ENCODE data around the gene MADCAM1. TPM values are rescaled to one million over a fixed set of nuclear protein-coding genes. Genes with fewer than 3 reads are reported as not detected.
A peak's percentile ranks its signal among the peaks of the same experiment; 100 is the strongest.
"Not testable (repeated sequence)": the region's sequence is repeated elsewhere in the genome, so short reads cannot be mapped to it uniquely, and the experiment has no call there.

MADCAM1 gene
- total RNA-seq, 2 experiments from 2014 or later = 0.15 TPM; not detected in 1

DNA sequence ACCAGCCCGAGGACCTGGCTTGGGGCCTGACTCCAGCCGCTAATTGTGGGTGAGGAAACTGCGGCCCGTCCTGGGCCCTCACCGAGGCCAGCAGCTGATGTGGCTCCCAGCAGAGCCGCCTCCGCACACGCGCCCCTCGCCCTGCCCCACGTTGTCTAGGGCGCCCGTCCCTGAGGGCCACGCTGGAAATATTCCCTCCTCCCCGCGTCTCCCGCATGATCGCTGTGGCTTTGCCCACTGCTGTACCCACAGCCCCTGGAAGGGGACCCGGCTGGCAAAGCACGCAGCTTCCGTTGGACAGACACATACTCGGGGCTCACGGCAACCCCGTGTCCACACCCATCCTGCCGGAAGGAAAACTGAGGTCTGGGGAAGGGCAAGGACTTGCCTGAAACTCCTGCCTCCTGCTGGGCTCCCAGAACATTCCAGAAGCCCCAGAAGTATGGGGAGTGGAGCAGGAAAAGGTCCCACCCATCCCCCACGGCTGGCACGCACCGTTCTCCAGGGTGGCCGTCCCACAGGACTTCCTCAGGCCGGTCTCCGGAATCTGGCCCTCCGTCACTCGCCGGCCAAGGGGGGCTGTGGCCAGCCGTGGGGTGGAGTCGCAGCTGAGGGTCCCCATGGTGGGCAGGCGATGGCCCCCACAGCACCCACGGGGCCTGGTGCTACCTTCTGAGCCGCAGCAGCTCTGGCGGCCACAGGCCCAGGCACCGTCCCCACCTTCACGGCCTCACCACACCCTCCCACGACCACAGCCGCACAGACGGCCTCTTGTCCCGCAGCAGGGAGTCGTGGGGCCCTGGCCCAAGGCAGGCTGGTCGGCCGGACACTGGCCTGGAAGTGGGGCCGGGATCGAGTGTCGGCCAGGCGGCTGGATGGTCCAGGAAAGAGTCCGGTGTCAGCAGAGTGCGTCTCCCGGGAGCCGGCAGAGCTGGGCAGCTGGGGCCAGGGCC is 21.9 kb upstream of the MADCAM1 start:
- POLR2A ChIA-PET = no interaction called here

DNA sequence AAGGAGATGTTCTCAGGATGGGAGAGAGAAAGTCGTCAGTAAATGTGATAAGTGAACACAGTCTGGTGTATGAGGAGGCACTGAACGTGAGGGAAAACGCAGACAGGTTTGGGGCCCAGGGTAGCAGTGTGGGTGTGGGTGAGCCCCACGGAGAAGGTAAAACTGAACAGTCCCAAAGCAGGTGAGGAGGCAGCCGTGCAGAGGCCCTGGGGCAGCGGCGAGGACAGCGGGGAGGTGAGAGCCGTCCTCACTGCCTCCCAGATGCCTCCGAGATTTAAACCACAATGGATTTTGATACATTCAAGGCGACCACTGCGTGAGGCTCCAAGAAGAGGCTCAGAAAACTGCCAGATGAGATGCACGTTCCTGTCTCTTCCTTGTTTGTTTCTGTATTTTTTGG is 20.9 kb upstream of the MADCAM1 start:
- H3K27me3 Mint-ChIP-seq = no peaks in the 10 kb centered on the region
- peaks cover 6% of the 10 kb centered on the region for H3K36me3 Mint-ChIP-seq (ENCODE audit: low read depth)
- no peak overlapping the region for H3K4me3 Mint-ChIP-seq
- no peak for DNase-seq
- no peak overlapping the region for H3K27ac Mint-ChIP-seq
- H3K4me1 Mint-ChIP-seq = peaks cover 5% of the 10 kb centered on the region
- CTCF ChIA-PET = no interaction called here
- H3K9me3 Mint-ChIP-seq = peaks cover 2% of the 10 kb centered on the region
- POLR2A ChIA-PET = no interaction called here

More for the DNA sequence above, 21.9 kb upstream of the MADCAM1 start:
- Mint-ChIP-seq H3K4me3 (no peak overlapping the region), H3K27me3 (no peaks in the 10 kb centered on the region), H3K9me3 (no peaks in the 10 kb centered on the region), H3K4me1 (no peaks in the 10 kb centered on the region), H3K27ac (no peak overlapping the region), H3K36me3 (ENCODE audit: low read depth) (no peaks in the 10 kb centered on the region)
- CTCF ChIA-PET = no interaction called here
- no peak for DNase-seq

DNA sequence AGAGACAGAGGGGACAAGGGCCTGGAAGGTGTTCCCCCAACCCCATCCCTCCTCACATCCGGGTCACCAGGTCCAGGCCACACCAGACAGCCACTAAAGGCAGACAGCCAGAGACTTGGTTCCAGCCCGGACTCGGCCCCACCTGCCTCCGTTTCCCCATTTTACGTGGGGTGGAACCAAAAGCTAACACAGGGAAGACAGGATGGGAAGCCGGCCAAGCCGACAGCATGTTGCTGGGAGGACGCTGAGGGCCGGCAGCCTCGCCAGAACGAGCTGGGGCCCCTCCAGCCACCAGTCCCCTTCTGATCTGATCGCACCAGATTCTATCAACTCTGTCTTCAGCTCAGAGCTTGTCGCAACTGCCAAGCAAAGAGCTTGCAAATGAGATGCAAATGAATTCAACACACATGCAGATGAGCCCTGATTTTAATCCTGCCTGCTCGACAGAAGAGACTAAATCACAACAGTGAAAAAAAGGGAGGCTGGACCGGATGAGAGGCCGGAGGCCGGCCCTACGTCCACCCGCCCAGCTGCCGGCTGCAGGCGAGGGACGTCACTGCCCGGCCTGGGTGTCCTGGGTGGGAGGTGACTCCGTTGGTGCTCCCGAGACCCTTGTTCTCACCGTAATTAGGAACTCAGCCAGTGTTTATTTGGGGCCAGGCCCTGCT is 17.9 kb upstream of the MADCAM1 start:
- no peak overlapping the region for H3K27ac Mint-ChIP-seq
- no peak overlapping the region for H3K4me3 Mint-ChIP-seq
- peaks cover 10% of the 10 kb centered on the region for H3K4me1 Mint-ChIP-seq
- POLR2A ChIA-PET = no interaction called here
- no peak for DNase-seq
- peaks cover 12% of the 10 kb centered on the region for H3K36me3 Mint-ChIP-seq (ENCODE audit: low read depth)
- CTCF ChIA-PET = interaction anchor here (0.7 kb wide), 2 partner anchors 28 to 33 kb away, joined by 3 read pairs; no protein-coding TSS in a partner anchor
- H3K27me3 Mint-ChIP-seq = no peaks in the 10 kb centered on the region
- H3K9me3 Mint-ChIP-seq = peaks cover 13% of the 10 kb centered on the region

DNA sequence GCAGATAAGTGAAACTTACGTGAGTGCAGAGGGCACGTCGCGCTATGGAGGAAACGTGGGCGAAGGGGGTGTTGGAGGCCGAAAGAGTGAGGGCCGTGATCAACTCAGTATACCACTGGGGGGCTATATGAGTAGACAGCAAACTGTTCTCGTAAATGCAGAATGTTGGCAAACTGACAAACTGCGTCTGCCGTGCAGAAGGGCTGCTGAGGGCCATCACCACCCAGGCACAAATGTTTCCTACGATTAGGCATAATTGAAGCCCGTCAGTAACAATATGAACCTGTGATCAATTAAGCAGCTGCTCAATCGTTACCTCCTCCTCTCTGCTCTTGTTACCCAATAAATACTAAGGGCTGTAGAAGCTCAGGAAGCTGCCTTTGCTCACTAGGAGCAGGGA is 17.3 kb upstream of the MADCAM1 start:
- Mint-ChIP-seq H3K36me3 (ENCODE audit: low read depth) (peaks cover 13% of the 10 kb centered on the region), H3K27me3 (no peaks in the 10 kb centered on the region), H3K4me1 (peaks cover 10% of the 10 kb centered on the region), H3K27ac (no peak overlapping the region), H3K9me3 (peaks cover 13% of the 10 kb centered on the region), H3K4me3 (no peak overlapping the region)
- ChIA-PET POLR2A (no interaction called here), CTCF (interaction anchor here (0.7 kb wide), 1 partner anchor 28 kb away, joined by 3 read pairs; no protein-coding TSS in a partner anchor)
- no peak for DNase-seq

DNA sequence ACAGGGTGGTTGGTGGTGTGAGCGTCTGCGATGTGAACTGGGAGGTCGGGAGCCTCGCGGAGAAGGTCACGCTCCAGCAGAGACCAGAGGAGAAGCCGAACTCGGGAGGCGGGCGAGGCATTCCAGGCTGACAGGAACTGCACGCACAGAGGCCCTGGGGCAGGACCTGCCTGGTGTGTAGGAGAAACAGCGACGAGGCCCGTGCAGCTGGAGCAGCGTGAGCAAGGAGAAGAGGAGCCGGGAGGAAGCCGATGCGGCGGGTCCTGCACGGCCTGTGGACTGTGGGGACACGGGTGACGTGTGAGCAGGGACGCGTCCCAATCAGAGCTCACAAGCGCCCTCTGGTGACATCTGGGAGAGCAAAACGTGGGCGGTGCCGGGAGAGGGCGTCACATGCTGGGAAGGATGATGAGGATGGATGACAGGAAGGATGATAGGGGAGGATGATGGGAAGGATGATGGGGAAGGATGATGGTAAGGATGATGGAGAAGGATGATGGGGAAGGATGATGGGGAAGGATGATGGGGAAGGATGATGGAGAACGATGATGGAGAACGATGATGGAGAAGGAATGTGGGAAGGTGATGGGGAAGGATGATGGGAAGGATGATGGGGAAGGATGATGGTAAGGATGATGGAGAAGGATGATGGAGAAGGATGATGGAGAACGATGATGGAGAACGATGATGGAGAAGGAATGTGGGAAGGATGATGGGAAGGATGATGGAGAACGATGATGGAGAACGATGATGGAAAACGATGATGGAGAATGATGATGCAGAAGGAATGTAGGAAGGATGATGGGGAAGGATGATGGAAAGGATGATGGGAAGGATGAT is 16.1 kb upstream of the MADCAM1 start:
- ChIA-PET CTCF (interaction anchor here (0.5 to 0.6 kb wide), 2 partner anchors 132 to 1849 kb away, joined by 3 to 4 read pairs; no protein-coding TSS in a partner anchor), POLR2A (no interaction called here)
- H3K9me3 Mint-ChIP-seq = peaks cover 13% of the 10 kb centered on the region
- DNase-seq = peak; percentile 23
- H3K4me1 Mint-ChIP-seq = peaks cover 10% of the 10 kb centered on the region
- peaks cover 13% of the 10 kb centered on the region for H3K36me3 Mint-ChIP-seq (ENCODE audit: low read depth)
- H3K27ac Mint-ChIP-seq = peak overlapping the region; percentile 66
- H3K4me3 Mint-ChIP-seq = peak overlapping the region; percentile 38
- H3K27me3 Mint-ChIP-seq = no peaks in the 10 kb centered on the region

- H3K27me3 Mint-ChIP-seq, POLR2A ChIA-PET, DNase-seq, CTCF ChIA-PET: not testable (repeated sequence)
- Mint-ChIP-seq H3K4me3 (peak overlapping the region; percentile 38), H3K4me1 (peaks cover 10% of the 10 kb centered on the region), H3K36me3 (ENCODE audit: low read depth) (peaks cover 13% of the 10 kb centered on the region), H3K9me3 (peaks cover 13% of the 10 kb centered on the region), H3K27ac (peak overlapping the region; percentile 66)
Observed at GRCh38 chr19:481100-481499, 15.2 kb upstream of the MADCAM1 start.

DNA sequence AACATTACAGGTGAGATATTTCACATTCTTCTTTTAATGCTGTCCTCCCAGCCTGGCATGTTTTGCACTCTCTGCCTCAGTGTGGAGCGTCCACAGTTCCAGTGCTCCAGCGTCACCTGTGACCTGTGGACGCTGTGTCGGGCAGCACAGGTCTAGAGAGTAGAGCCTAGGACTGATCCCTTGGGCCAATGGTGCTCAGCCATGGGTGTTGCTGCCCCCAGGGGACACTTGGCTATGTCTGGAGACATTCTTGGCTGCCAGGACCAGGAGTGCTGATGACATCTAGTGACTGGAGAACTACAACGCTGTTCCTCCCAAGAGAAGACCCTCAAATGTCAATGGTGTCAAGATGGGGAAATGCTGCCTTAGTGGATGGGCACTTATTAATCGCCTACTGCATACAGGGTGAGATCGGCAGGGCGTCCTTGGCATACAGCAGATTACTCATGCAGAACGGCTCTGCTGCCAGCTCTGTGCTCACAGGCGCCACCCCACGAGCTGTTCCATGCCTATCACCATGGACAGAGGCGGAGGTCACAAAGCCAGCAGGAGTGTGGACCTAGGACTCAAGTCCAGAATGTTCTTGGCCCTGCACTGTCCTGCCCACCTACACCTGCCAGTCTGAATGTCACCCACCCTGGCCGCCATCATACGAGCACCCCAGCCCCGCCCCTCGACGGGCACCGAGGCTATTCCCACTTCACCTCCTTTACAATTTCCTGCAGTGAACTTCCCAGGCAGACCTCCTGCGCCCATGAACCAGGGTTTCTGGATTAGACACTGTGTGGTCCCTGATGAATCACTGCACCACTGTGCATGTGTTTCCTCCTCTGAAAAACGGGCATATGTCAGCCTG is 13.9 kb upstream of the MADCAM1 start:
- no peak overlapping the region for H3K4me3 Mint-ChIP-seq
- peaks cover 10% of the 10 kb centered on the region for H3K4me1 Mint-ChIP-seq
- H3K36me3 Mint-ChIP-seq (ENCODE audit: low read depth) = peaks cover 13% of the 10 kb centered on the region
- ChIA-PET POLR2A (no interaction called here), CTCF (no interaction called here)
- H3K9me3 Mint-ChIP-seq = peaks cover 13% of the 10 kb centered on the region
- peaks cover 5% of the 10 kb centered on the region for H3K27me3 Mint-ChIP-seq
- DNase-seq = no peak
- H3K27ac Mint-ChIP-seq = no peak overlapping the region

GRCh38 chr19:483332-484072 is 12.8 kb upstream of the MADCAM1 start:
- H3K9me3 Mint-ChIP-seq = peaks cover 15% of the 10 kb centered on the region
- ChIA-PET POLR2A (interaction anchor here (0.6 kb wide), 1 partner anchor 64 kb away, joined by 3 read pairs; no protein-coding TSS in a partner anchor), CTCF (no interaction called here)
- H3K4me3 Mint-ChIP-seq = no peak overlapping the region
- peaks cover 13% of the 10 kb centered on the region for H3K36me3 Mint-ChIP-seq (ENCODE audit: low read depth)
- peaks cover 5% of the 10 kb centered on the region for H3K27me3 Mint-ChIP-seq
- H3K4me1 Mint-ChIP-seq = peaks cover 15% of the 10 kb centered on the region
- no peak overlapping the region for H3K27ac Mint-ChIP-seq
- DNase-seq = no peak

DNA sequence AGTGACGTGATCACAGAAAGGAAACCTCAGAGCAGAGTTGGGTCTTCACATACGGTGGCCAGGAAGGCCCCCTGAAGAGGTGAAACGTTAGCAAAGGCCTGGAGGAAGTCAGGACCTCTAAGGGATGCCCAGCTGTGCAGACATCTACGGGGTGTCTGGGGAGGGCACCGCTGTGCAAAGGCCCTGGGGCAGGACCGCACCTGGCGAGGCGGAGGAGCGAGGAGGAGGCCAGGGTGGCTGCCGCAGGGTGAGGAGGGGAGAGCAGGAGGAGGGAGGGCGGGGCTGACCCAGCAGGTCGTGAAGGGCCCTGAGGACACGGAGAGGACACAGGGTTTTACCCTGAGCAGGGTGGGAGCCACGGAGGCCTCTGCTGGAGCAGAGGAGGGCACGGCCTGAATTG is 11.8 kb upstream of the MADCAM1 start:
- peaks cover 15% of the 10 kb centered on the region for H3K9me3 Mint-ChIP-seq
- H3K4me1 Mint-ChIP-seq = peaks cover 17% of the 10 kb centered on the region
- H3K36me3 Mint-ChIP-seq (ENCODE audit: low read depth) = peaks cover 13% of the 10 kb centered on the region
- H3K4me3 Mint-ChIP-seq = no peak overlapping the region
- ChIA-PET POLR2A (interaction anchor here (0.6 kb wide), 1 partner anchor 65 kb away, joined by 3 read pairs; no protein-coding TSS in a partner anchor), CTCF (no interaction called here)
- no peak overlapping the region for H3K27ac Mint-ChIP-seq
- DNase-seq = no peak
- H3K27me3 Mint-ChIP-seq = peaks cover 5% of the 10 kb centered on the region

DNA sequence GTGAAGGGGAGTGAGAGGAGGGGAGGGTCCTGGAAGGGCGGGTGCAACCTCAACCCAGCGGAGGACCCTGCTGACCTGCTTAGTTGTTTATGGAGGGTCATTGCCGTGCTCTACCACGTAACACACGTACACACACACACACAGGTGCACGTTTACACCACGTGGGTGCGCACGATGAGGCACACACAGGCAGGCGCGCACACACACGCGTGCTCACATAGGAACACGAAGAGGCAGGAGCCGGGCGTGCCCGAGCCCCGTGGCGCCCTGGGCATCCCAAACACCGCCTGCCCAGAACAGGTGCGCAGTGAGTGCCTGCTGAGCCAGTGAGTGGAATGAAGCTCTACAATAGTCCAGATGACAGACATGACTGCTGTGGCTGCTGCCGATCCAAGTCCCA is 11.2 kb upstream of the MADCAM1 start:
- CTCF ChIA-PET = no interaction called here
- Mint-ChIP-seq H3K4me1 (peaks cover 14% of the 10 kb centered on the region), H3K9me3 (peaks cover 15% of the 10 kb centered on the region), H3K27ac (no peak overlapping the region), H3K27me3 (peaks cover 5% of the 10 kb centered on the region), H3K4me3 (no peak overlapping the region), H3K36me3 (ENCODE audit: low read depth) (peaks cover 10% of the 10 kb centered on the region)
- POLR2A ChIA-PET = no interaction called here
- no peak for DNase-seq

DNA sequence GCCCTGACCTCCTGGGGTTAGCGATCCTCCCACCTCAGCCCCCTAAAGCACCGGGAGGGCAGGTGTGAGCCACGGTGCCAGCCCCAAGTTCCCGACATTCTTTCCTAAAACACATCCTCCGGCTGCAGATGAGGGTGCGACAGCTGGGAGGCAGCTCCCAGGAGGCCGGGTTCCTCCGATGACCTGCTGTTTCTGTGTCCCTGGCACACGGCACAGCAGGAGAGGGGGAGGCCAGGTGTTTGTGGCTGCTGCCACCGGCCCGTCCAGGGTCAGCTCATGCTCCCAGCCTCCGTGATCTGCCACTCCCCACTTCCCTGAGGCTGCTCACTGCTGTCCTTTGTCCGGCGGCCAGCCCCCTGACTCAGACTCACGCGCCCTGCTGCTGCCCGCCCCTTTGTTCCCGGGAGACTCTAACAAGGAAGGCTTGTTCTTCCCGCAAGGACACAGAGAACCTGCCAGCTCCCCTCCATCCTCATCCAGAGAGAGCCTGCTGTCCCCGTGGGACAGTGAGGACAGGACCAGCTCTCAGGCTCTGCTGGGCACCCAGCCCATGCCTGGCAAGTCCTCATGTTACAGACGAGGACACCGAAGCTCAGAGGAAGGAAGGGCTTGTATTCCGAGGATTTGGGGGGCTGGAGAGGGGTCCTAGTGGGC is 10.6 kb upstream of the MADCAM1 start:
- Mint-ChIP-seq H3K27me3 (peaks cover 5% of the 10 kb centered on the region), H3K9me3 (peaks cover 10% of the 10 kb centered on the region), H3K27ac (no peak overlapping the region), H3K4me3 (no peak overlapping the region), H3K4me1 (peaks cover 9% of the 10 kb centered on the region), H3K36me3 (ENCODE audit: low read depth) (peaks cover 3% of the 10 kb centered on the region)
- POLR2A ChIA-PET = no interaction called here
- DNase-seq = no peak
- CTCF ChIA-PET = interaction anchor here (0.6 kb wide), 1 partner anchor 285 kb away, joined by 3 read pairs; no protein-coding TSS in a partner anchor
